C4-2B (cell line): ENCODE measurements around the gene LDLRAD3.

Source experiments
- H3K27ac ChIP-seq: fragments of 450-650 bp; 2 replicates; pipeline ENCODE4 v1.5.1; 2017
- ZFX ChIP-seq: fragments of 450-650 bp; IDR thresholded peaks from 2 replicates; pipeline ENCODE4 v1.6.1; 2017
- TF ChIP-seq, protein P1 (sequence below): fragments of 450-650 bp; conservative IDR thresholded peaks from 2 replicates; pipeline ENCODE4 v1.5.1; 2017; ENCODE audit warnings: mild to moderate bottlenecking

Gene LDLRAD3

GRCh38 chr11:36271794-36272407, 328.0 kb downstream of the LDLRAD3 start:
- no peak for TF ChIP-seq ZFX
- H3K27ac ChIP-seq, result no peak overlapping the region

GRCh38 chr11:36273110-36273509, 329.2 kb downstream of the LDLRAD3 start:
- TF ChIP-seq, protein P1, sequence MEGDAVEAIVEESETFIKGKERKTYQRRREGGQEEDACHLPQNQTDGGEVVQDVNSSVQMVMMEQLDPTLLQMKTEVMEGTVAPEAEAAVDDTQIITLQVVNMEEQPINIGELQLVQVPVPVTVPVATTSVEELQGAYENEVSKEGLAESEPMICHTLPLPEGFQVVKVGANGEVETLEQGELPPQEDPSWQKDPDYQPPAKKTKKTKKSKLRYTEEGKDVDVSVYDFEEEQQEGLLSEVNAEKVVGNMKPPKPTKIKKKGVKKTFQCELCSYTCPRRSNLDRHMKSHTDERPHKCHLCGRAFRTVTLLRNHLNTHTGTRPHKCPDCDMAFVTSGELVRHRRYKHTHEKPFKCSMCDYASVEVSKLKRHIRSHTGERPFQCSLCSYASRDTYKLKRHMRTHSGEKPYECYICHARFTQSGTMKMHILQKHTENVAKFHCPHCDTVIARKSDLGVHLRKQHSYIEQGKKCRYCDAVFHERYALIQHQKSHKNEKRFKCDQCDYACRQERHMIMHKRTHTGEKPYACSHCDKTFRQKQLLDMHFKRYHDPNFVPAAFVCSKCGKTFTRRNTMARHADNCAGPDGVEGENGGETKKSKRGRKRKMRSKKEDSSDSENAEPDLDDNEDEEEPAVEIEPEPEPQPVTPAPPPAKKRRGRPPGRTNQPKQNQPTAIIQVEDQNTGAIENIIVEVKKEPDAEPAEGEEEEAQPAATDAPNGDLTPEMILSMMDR, result no peak
- no peak for TF ChIP-seq ZFX
- H3K27ac ChIP-seq, result no peak overlapping the region

- no peak for TF ChIP-seq ZFX
- TF ChIP-seq, protein P1, result no peak
- H3K27ac ChIP-seq, result no peak overlapping the region
Observed at GRCh38 chr11:36274414-36274813, 330.6 kb downstream of the LDLRAD3 start.

- TF ChIP-seq, protein P1, result no peak
- no peak for TF ChIP-seq ZFX
- no peak overlapping the region for H3K27ac ChIP-seq
Observed at GRCh38 chr11:36278531-36279282, 334.8 kb downstream of the LDLRAD3 start.

DNA sequence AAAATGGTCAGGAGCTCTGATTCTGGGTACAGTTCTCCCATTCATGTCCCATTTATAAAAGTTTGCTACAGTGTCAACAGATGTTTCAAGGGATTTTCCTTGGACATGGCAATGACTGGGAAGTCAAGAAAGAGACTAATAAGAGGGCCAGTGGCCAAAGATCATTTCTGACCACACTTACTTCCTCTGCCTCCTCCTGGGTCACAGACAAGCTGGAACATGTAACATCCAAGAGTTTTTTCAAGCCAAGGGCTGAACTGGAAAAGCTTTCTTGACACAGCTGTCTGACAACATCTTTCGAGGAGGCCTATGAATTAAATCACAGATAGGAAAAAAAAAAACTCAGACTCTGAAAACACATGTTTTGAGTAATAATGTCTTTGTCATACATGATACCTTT, 336.7 kb downstream of the LDLRAD3 start:
- no peak for TF ChIP-seq ZFX
- TF ChIP-seq, protein P1, result no peak
- no peak overlapping the region for H3K27ac ChIP-seq
